Activated naive CD8-positive, alpha-beta T cell treated with anti-CD3 and anti-CD28 coated beads, Interleukin-2, amount 50 U/mL, for 24 hours (primary cell): ENCODE results near the gene RFESD.

Experiments
- ATAC-seq: fragments of 150-1000 bp; cut with Tn5 transposase; one replicate; pipeline ENCODE4 v1.10.0; 2021
- DNase-seq: peaks from one replicate; pipeline ENCODE4 v3.0.0; 2021
- H3K27ac Mint-ChIP-seq: one replicate; pipeline ENCODE4 v1.8.0; 2021; ENCODE audit warnings: mild to moderate bottlenecking, mixed read lengths
- H3K27me3 Mint-ChIP-seq: one replicate; pipeline ENCODE4 v1.8.0; 2021; ENCODE audit warnings: mixed read lengths
- H3K36me3 Mint-ChIP-seq: one replicate; pipeline ENCODE4 v1.8.0; 2021; ENCODE audit warnings: low read depth, mixed read lengths
- H3K4me1 Mint-ChIP-seq: one replicate; pipeline ENCODE4 v1.8.0; 2021; ENCODE audit warnings: mixed read lengths
- H3K4me3 Mint-ChIP-seq: one replicate; pipeline ENCODE4 v1.8.0; 2021; ENCODE audit warnings: mild to moderate bottlenecking, moderate library complexity, mixed read lengths
- H3K9me3 Mint-ChIP-seq: one replicate; pipeline ENCODE4 v1.8.0; 2021; ENCODE audit warnings: mixed read lengths

RFESD gene

DNA sequence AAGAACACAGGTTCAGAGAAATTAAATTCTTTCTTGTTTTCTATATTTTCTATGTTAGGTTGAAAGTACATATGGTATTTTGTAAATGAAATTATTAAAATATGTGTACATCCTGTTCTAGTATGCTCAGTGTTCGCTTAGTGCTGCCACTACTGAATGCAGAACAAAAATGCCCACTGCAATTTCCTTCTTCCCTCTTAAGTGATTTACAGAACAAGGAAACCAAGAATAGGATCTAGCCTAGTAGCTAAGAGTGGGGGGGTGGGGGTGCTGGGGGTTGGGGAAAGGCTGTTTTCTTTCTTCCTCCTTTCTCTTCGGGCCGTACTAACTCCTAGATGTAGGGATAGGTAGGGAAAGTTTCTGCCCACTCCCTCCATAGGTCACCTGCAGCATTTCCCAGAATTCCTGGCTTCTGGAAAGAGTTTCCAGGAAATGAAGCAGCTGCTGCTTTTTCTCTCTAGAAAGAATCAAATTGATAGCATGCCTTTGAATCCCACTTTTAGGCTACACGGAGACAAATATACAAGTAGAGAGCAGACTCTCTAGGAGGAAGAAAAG, 20.6 kb downstream of the RFESD start:
- no peaks in the 10 kb centered on the region for H3K36me3 Mint-ChIP-seq
- no peaks in the 10 kb centered on the region for H3K9me3 Mint-ChIP-seq
- DNase-seq: no peak
- no peaks in the 10 kb centered on the region for H3K4me1 Mint-ChIP-seq
- no peak for ATAC-seq
- H3K27me3 Mint-ChIP-seq: no peaks in the 10 kb centered on the region
- H3K27ac Mint-ChIP-seq: no peak overlapping the region
- no peak overlapping the region for H3K4me3 Mint-ChIP-seq

- H3K4me1 Mint-ChIP-seq: no peaks in the 10 kb centered on the region
- no peaks in the 10 kb centered on the region for H3K9me3 Mint-ChIP-seq
- no peaks in the 10 kb centered on the region for H3K27me3 Mint-ChIP-seq
- no peak overlapping the region for H3K4me3 Mint-ChIP-seq
- DNase-seq (no peak), ATAC-seq (no peak)
- no peak overlapping the region for H3K27ac Mint-ChIP-seq
- H3K36me3 Mint-ChIP-seq: no peaks in the 10 kb centered on the region
Measured at GRCh38 chr5:95667678-95668077, 21.1 kb downstream of the RFESD start.

DNA sequence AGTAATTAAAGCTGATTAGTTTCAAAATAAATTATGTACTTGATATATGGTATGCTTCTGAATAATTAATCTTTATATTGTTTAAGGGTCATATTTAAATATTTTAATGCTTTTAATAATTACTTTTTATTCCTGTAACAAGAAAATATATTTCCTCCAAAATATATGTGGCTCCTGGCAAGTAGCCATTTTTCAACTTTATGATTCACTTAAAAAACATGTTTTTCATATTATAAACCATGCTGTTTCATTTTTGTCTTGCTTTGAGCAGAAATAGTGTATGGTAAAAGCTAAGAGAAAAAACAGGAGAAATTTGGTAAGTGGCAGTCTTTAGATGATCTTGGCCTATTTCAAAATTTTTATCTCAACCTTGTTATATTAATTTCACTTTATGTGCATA, 21.6 kb downstream of the RFESD start:
- Mint-ChIP-seq H3K9me3 (no peaks in the 10 kb centered on the region), H3K4me1 (no peaks in the 10 kb centered on the region), H3K4me3 (no peak overlapping the region), H3K27me3 (no peaks in the 10 kb centered on the region), H3K36me3 (no peaks in the 10 kb centered on the region), H3K27ac (no peak overlapping the region)
- DNase-seq (no peak), ATAC-seq (no peak)

- no peaks in the 10 kb centered on the region for H3K27me3 Mint-ChIP-seq
- no peaks in the 10 kb centered on the region for H3K9me3 Mint-ChIP-seq
- ATAC-seq (no peak), DNase-seq (no peak)
- H3K36me3 Mint-ChIP-seq: no peaks in the 10 kb centered on the region
- H3K27ac Mint-ChIP-seq: no peak overlapping the region
- H3K4me3 Mint-ChIP-seq: no peak overlapping the region
- no peaks in the 10 kb centered on the region for H3K4me1 Mint-ChIP-seq
Measured at GRCh38 chr5:95668728-95669127, 22.2 kb downstream of the RFESD start.

GRCh38 chr5:95669540-95669939, 23.0 kb downstream of the RFESD start:
- no peak for ATAC-seq
- no peaks in the 10 kb centered on the region for H3K36me3 Mint-ChIP-seq
- no peak overlapping the region for H3K4me3 Mint-ChIP-seq
- H3K27ac Mint-ChIP-seq: no peak overlapping the region
- H3K9me3 Mint-ChIP-seq: no peaks in the 10 kb centered on the region
- no peak for DNase-seq
- no peaks in the 10 kb centered on the region for H3K27me3 Mint-ChIP-seq
- no peaks in the 10 kb centered on the region for H3K4me1 Mint-ChIP-seq

DNA sequence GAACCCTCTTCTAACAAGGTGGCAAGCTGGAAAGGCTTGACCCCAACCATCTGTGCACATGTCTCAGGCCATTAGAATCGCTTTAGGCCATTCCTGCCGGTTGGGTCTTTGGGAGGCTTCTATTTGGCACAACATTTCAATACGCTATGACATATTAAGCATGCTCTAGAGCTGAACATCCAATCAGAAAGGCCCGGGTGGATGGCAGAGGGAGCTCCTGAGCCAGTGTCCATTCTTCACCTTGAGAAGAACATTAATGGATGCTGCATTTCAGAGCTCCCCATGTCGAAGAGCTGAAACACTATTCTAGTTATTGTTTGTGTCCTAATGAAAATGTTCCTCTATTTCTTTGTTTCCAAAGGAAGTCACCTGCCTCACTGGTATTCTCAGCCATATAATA, 23.4 kb downstream of the RFESD start:
- ATAC-seq (no peak), DNase-seq (no peak)
- no peak overlapping the region for H3K4me3 Mint-ChIP-seq
- no peaks in the 10 kb centered on the region for H3K4me1 Mint-ChIP-seq
- no peaks in the 10 kb centered on the region for H3K36me3 Mint-ChIP-seq
- no peaks in the 10 kb centered on the region for H3K9me3 Mint-ChIP-seq
- H3K27ac Mint-ChIP-seq: no peak overlapping the region
- H3K27me3 Mint-ChIP-seq: no peaks in the 10 kb centered on the region

- no peak overlapping the region for H3K4me3 Mint-ChIP-seq
- H3K27me3 Mint-ChIP-seq: no peaks in the 10 kb centered on the region
- DNase-seq (no peak), ATAC-seq (no peak)
- H3K4me1 Mint-ChIP-seq: no peaks in the 10 kb centered on the region
- H3K36me3 Mint-ChIP-seq: no peaks in the 10 kb centered on the region
- H3K9me3 Mint-ChIP-seq: no peaks in the 10 kb centered on the region
- H3K27ac Mint-ChIP-seq: no peak overlapping the region
Measured at GRCh38 chr5:95670568-95670967, 24.0 kb downstream of the RFESD start.

DNA sequence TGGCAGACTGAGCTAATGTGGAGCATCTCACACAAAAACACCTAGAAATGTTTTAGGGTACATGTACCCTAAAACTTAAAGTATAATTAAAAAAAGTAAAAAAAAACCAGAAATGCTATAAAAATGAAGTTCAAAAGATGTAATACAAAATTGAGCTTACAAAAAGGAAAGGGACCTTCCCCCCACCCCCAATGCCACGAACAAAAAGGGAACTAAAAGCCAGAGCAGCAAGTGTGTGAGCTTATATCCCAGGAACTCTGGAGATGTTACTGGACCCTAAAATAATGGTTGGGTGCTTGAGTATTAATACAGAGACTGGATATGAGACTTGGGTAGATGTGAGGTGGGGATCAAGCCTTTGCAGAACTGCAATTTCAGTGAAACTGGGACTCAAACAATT, 25.2 kb downstream of the RFESD start:
- no peak overlapping the region for H3K27ac Mint-ChIP-seq
- ATAC-seq: no peak
- H3K4me1 Mint-ChIP-seq: no peaks in the 10 kb centered on the region
- no peaks in the 10 kb centered on the region for H3K27me3 Mint-ChIP-seq
- H3K36me3 Mint-ChIP-seq: no peaks in the 10 kb centered on the region
- H3K4me3 Mint-ChIP-seq: no peak overlapping the region
- DNase-seq: no peak
- H3K9me3 Mint-ChIP-seq: no peaks in the 10 kb centered on the region

DNA sequence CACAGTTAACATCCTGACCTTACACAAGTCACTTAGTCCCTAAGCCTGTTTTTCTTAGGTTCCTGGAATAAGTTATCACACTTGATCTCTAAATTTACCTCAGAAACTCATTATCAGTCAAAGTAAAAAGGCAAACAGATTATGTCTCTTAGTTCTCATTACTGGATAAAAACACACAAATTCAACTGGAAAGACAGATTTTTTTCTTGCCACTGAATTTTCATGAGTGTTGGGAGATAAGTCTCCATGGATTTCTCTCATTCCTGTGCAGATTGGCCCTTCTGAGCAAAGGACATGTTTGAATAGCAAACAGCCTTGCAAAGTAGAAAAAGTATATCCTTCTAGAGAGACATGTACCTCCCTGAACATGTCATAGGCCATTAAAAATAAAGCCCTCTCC, 26.1 kb downstream of the RFESD start:
- no peaks in the 10 kb centered on the region for H3K27me3 Mint-ChIP-seq
- no peak for ATAC-seq
- no peak for DNase-seq
- no peaks in the 10 kb centered on the region for H3K9me3 Mint-ChIP-seq
- no peaks in the 10 kb centered on the region for H3K4me1 Mint-ChIP-seq
- no peaks in the 10 kb centered on the region for H3K36me3 Mint-ChIP-seq
- no peak overlapping the region for H3K27ac Mint-ChIP-seq
- H3K4me3 Mint-ChIP-seq: no peak overlapping the region

DNA sequence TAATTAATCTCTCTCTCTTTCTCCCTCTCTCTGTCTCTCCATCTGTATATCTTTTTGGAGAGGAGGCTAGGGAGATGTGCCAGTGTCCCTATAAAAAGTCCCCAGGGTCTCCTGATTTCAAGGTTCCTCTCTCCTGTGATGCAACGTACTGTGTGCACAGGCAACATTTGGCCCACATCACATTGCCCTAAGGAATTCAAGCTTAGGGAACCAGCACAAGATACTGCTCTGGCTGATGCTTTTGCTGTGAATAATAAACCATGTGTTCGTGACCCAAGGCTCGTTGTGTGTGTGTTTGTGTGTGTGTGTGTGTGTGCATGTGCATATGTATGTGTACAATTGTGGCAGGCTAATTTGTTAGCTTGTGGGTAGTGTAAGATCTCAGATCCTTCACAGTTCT, 26.5 kb downstream of the RFESD start:
- Mint-ChIP-seq H3K4me3 (no peak overlapping the region), H3K36me3 (no peaks in the 10 kb centered on the region), H3K27me3 (no peaks in the 10 kb centered on the region), H3K9me3 (no peaks in the 10 kb centered on the region), H3K27ac (no peak overlapping the region), H3K4me1 (no peaks in the 10 kb centered on the region)
- ATAC-seq (no peak), DNase-seq (no peak)

DNA sequence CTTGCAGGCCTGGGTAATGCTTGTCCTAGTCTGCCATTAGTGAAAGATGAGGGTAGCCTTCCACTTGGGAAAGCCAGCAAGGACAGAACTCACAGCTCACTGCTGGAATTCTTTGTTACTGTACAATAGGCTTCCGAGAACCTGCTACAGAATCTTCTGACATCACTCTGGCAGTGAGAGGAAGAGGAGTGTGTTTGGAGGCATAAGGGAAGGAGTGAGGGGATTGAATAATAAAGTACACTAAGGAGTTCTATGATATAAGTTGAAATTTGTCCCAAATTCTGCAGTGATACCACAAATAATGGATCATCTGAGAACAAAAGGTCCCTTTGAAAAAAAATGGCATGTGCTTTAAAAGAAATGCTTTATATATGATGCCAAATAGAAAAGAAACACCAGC, 36.3 kb downstream of the RFESD start, which contains the start of gene SPATA9:
TSS of gene SPATA9 (minus strand) at position 101 of the 400 bp plus-strand sequence. CDS start 137 bp downstream, outside the sequence.
- peaks cover 3% of the 10 kb centered on the region for H3K27me3 Mint-ChIP-seq
- H3K4me1 Mint-ChIP-seq: no peaks in the 10 kb centered on the region
- no peak within 1 kb of the TSS for H3K27ac Mint-ChIP-seq
- no peak within 1 kb of the TSS for H3K4me3 Mint-ChIP-seq
- ATAC-seq: no peak
- H3K9me3 Mint-ChIP-seq: no peaks in the 10 kb centered on the region
- H3K36me3 Mint-ChIP-seq: no peaks in the 10 kb centered on the region
- no peak for DNase-seq

- Mint-ChIP-seq H3K36me3 (no peaks in the 10 kb centered on the region), H3K4me3 (no peak overlapping the region), H3K27me3 (peaks cover 3% of the 10 kb centered on the region), H3K4me1 (no peaks in the 10 kb centered on the region), H3K9me3 (peaks cover under 1% of the 10 kb centered on the region), H3K27ac (no peak overlapping the region)
- ATAC-seq: no peak
- DNase-seq: no peak
Measured at GRCh38 chr5:95684361-95684760, 37.8 kb downstream of the RFESD start.

DNA sequence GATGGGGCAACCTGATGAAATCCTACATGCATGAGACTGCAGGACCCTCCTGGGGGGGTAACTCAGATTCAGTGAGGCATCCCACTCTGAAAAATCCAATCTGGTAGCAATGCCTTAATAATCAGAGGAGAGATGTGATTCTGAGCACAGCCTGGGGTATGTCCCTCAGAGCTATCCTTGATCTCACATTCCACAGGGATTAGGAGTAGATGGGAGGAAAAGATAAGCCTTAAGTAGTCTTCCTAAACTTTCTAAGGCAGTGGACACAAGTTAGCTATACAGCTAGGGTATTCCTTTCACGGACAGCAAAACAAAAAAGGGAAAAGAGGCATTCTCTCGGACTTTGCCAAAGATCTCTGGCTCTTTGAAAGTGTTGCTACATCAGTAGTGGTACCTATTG, 40.1 kb downstream of the RFESD start:
- peaks cover 7% of the 10 kb centered on the region for H3K9me3 Mint-ChIP-seq
- DNase-seq (no peak), ATAC-seq (no peak)
- no peak overlapping the region for H3K27ac Mint-ChIP-seq
- no peak overlapping the region for H3K4me3 Mint-ChIP-seq
- peaks cover 3% of the 10 kb centered on the region for H3K27me3 Mint-ChIP-seq
- no peaks in the 10 kb centered on the region for H3K36me3 Mint-ChIP-seq
- no peaks in the 10 kb centered on the region for H3K4me1 Mint-ChIP-seq

DNA sequence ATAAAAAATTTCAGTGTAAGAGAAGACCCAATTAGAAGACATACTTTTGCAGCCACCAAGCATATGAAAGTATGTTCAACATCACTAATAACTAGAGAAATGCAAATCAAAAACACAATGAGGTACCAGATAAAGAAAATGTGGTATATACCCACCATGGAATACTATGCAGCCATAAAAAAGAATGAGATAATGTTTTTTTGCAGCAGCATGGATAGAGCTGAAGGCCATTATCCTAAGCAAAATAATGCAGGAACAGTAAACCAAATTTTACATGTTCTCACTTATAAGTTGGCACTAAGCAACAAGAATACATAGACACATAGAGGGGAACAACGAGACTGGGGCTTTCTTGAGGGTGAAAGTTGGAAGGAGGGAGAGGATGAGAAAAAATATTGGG, 43.1 kb downstream of the RFESD start:
- H3K27me3 Mint-ChIP-seq: peaks cover 3% of the 10 kb centered on the region
- peaks cover 7% of the 10 kb centered on the region for H3K9me3 Mint-ChIP-seq
- H3K27ac Mint-ChIP-seq: no peak overlapping the region
- ATAC-seq: no peak
- H3K4me1 Mint-ChIP-seq: no peaks in the 10 kb centered on the region
- H3K36me3 Mint-ChIP-seq: no peaks in the 10 kb centered on the region
- no peak for DNase-seq
- no peak overlapping the region for H3K4me3 Mint-ChIP-seq

DNA sequence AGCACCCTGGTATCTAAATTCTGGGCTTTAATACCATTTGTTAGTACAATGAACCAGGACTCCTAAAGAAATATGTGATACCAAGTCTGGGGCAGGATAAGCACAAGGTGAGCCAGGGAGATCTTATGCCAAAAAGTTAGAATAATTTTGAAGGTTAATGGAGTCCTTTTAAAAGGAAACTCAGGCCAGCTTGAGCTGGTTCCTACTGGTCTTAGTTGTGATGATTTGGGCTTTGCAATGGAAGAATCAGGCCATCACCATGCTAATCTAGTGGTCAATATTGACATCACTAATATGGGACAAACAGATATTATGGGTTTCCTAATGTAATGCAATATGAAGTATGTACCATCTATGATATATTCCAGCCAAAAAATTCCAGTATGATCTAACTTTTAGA, 43.8 kb downstream of the RFESD start:
- Mint-ChIP-seq H3K27me3 (peaks cover 3% of the 10 kb centered on the region), H3K9me3 (peaks cover 7% of the 10 kb centered on the region), H3K4me1 (no peaks in the 10 kb centered on the region), H3K4me3 (no peak overlapping the region), H3K27ac (no peak overlapping the region), H3K36me3 (no peaks in the 10 kb centered on the region)
- ATAC-seq (no peak), DNase-seq (no peak)
